ENCODE data around the gene ELP2.
A peak's percentile ranks its signal among the peaks of the same experiment; 100 is the strongest.

ELP2 gene

DNA sequence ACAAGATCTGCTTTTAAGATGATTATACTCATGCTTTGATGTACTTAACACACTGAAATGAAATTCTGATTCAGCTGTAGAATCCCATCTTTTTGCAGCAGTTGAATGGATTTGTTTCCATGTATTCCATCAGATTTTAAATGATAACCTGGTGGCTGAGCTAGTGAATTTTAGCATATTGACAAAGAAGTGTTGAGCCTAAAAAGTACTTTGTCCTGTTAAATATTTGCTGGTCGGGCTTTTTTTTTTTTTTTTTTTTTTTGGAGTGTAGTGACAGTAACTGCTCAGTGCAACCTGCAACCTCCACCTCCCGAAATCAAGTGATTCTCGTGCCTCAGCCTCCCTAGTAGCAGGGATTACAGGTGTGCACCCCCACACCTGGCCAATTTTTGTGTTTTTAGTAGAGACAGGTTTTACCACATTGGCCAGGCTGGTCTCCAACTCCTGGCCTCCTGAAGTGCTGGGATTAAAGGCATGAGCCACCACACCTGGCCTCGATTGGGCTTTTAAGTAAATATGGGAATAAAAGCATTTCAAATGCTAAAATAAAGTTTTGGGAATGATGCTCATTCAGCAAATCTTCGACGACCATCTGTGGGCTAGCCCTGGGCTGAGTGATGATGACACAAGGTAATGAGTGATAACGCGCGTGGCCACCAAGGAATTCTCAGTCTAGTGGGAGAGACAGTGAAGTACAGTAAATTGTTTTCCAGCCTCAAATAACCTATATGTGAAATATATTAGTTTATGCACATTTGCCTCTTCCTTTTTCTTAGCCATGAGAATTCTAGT is 2.2 kb downstream of the ELP2 start:
- Histone ChIP-seq H3K4me3 (ENCODE audit: low read depth in 1 of 2, low read length in 2 of 2) (peak overlapping the region in 1 of 2 donors; percentile 32), H3K9me3 (ENCODE audit: control insufficient read depth in 1 of 2, low read length in 2 of 2) (no peaks in the 10 kb centered on the region), H3K27me3 (ENCODE audit: control insufficient read depth in 1 of 2, insufficient read depth in 2 of 2, low read length in 2 of 2) (no peaks in the 10 kb centered on the region), H3K9ac (ENCODE audit: low read depth in 1 of 2, low read length in 2 of 2) (no peak overlapping the region), H3K36me3 (ENCODE audit: control insufficient read depth in 1 of 2, insufficient read depth in 2 of 2, low read length in 2 of 2) (peaks cover 0 to 20% of the 10 kb centered on the region in 2 donors), H3K27ac (ENCODE audit: low read depth, low read length) (no peak overlapping the region), H3K4me1 (ENCODE audit: control insufficient read depth in 1 of 2, insufficient read depth in 2 of 2, low read length in 2 of 2) (peaks cover 14 to 27% of the 10 kb centered on the region in 2 donors)

- peaks cover 14 to 27% of the 10 kb centered on the region in 2 donors for H3K4me1 ChIP-seq (ENCODE audit: control insufficient read depth in 1 of 2, insufficient read depth in 2 of 2, low read length in 2 of 2)
- H3K9me3 ChIP-seq (ENCODE audit: control insufficient read depth in 1 of 2, low read length in 2 of 2): no peaks in the 10 kb centered on the region
- H3K36me3 ChIP-seq (ENCODE audit: control insufficient read depth in 1 of 2, insufficient read depth in 2 of 2, low read length in 2 of 2): peaks cover 8 to 28% of the 10 kb centered on the region in 2 donors
- no peak overlapping the region for H3K9ac ChIP-seq (ENCODE audit: low read depth in 1 of 2, low read length in 2 of 2)
- no peaks in the 10 kb centered on the region for H3K27me3 ChIP-seq (ENCODE audit: control insufficient read depth in 1 of 2, insufficient read depth in 2 of 2, low read length in 2 of 2)
- H3K27ac ChIP-seq (ENCODE audit: low read depth, low read length): no peak overlapping the region
- no peak overlapping the region for H3K4me3 ChIP-seq (ENCODE audit: low read depth in 1 of 2, low read length in 2 of 2)
These were observed 3.1 kb downstream of the ELP2 start for GRCh38 chr18:36132756-36133155.

- H3K9me3 ChIP-seq (ENCODE audit: control insufficient read depth in 1 of 2, low read length in 2 of 2): no peaks in the 10 kb centered on the region
- H3K27ac ChIP-seq (ENCODE audit: low read depth, low read length): no peak overlapping the region
- no peak overlapping the region for H3K4me3 ChIP-seq (ENCODE audit: low read depth in 1 of 2, low read length in 2 of 2)
- H3K4me1 ChIP-seq (ENCODE audit: control insufficient read depth in 1 of 2, insufficient read depth in 2 of 2, low read length in 2 of 2): peaks cover 10 to 20% of the 10 kb centered on the region in 2 donors
- no peaks in the 10 kb centered on the region for H3K27me3 ChIP-seq (ENCODE audit: control insufficient read depth in 1 of 2, insufficient read depth in 2 of 2, low read length in 2 of 2)
- no peak overlapping the region for H3K9ac ChIP-seq (ENCODE audit: low read depth in 1 of 2, low read length in 2 of 2)
- H3K36me3 ChIP-seq (ENCODE audit: control insufficient read depth in 1 of 2, insufficient read depth in 2 of 2, low read length in 2 of 2): peaks cover 19 to 50% of the 10 kb centered on the region in 2 donors
These were observed 5.6 kb downstream of the ELP2 start for GRCh38 chr18:36135264-36135663.

DNA sequence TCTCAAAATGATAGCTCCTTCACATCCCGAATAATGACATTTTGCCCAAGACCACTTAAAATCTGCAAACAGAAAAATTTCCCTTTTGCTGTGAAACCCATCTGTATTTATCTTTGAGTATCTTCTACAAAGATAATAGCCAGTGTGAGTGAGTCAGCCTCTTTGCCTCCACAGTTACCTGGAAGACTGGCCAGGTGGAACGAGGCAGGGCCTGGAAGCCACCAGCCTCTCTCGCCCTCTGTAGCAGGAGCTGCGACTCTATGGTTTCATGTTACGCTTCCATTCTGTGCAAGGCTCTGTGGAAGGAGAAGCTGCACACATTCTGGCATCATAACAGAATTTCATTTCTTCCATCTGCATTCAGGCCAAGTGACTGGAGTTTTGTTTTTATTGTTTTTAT is 9.5 kb downstream of the ELP2 start:
- Histone ChIP-seq H3K9ac (ENCODE audit: low read depth in 1 of 2, low read length in 2 of 2) (no peak overlapping the region), H3K4me3 (ENCODE audit: low read depth in 1 of 2, low read length in 2 of 2) (no peak overlapping the region), H3K4me1 (ENCODE audit: control insufficient read depth in 1 of 2, insufficient read depth in 2 of 2, low read length in 2 of 2) (no peaks in the 10 kb centered on the region), H3K9me3 (ENCODE audit: control insufficient read depth in 1 of 2, low read length in 2 of 2) (no peaks in the 10 kb centered on the region), H3K27me3 (ENCODE audit: control insufficient read depth in 1 of 2, insufficient read depth in 2 of 2, low read length in 2 of 2) (no peaks in the 10 kb centered on the region), H3K27ac (ENCODE audit: low read depth, low read length) (no peak overlapping the region), H3K36me3 (ENCODE audit: control insufficient read depth in 1 of 2, insufficient read depth in 2 of 2, low read length in 2 of 2) (peaks cover 27 to 80% of the 10 kb centered on the region in 2 donors)

DNA sequence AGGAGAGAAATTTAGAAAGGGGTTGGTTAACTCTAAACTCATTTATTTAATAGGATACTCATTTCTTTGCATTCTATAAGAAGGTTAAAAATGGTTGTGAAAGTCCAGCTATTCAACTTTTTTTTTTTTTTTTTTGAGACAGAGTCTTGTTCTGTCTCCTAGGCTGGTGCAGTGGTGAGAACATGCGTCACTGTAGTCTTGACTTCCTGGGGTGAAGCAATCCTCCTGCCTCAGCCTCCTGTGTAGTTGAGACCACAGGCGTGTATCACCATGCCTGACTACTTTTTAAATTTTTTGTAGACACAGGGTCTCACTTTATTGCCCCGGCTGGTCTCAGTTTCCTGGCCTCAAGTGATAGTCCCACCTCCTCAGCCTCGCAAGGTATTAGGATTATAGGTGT is 11.9 kb downstream of the ELP2 start:
- Histone ChIP-seq H3K27ac (ENCODE audit: low read depth, low read length) (no peak overlapping the region), H3K27me3 (ENCODE audit: control insufficient read depth in 1 of 2, insufficient read depth in 2 of 2, low read length in 2 of 2) (no peaks in the 10 kb centered on the region), H3K9me3 (ENCODE audit: control insufficient read depth in 1 of 2, low read length in 2 of 2) (no peaks in the 10 kb centered on the region), H3K4me3 (ENCODE audit: low read depth in 1 of 2, low read length in 2 of 2) (no peak overlapping the region), H3K9ac (ENCODE audit: low read depth in 1 of 2, low read length in 2 of 2) (no peak overlapping the region), H3K4me1 (ENCODE audit: control insufficient read depth in 1 of 2, insufficient read depth in 2 of 2, low read length in 2 of 2) (no peaks in the 10 kb centered on the region), H3K36me3 (ENCODE audit: control insufficient read depth in 1 of 2, insufficient read depth in 2 of 2, low read length in 2 of 2) (peaks cover 42 to 89% of the 10 kb centered on the region in 2 donors)

DNA sequence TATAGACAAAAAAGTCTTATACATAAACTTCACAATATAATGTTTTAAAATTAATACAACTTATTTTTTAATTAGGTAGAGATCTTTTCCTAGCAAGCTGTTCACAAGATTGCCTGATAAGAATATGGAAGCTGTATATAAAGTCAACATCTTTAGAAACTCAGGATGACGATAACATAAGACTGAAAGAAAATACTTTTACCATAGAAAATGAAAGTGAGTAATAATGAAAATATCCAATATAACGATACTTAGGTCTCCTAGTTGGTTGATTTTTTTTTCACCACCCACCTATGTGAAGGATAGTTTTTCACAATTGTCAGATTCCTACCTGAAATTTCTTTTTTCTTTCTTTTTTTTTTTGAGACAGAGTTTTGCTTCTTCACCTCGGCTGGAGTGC is 13.1 kb downstream of the ELP2 start:
- no peaks in the 10 kb centered on the region for H3K9me3 ChIP-seq (ENCODE audit: control insufficient read depth in 1 of 2, low read length in 2 of 2)
- no peak overlapping the region for H3K4me3 ChIP-seq (ENCODE audit: low read depth in 1 of 2, low read length in 2 of 2)
- no peak overlapping the region for H3K9ac ChIP-seq (ENCODE audit: low read depth in 1 of 2, low read length in 2 of 2)
- H3K36me3 ChIP-seq (ENCODE audit: control insufficient read depth in 1 of 2, insufficient read depth in 2 of 2, low read length in 2 of 2): peaks cover 38 to 90% of the 10 kb centered on the region in 2 donors
- H3K27ac ChIP-seq (ENCODE audit: low read depth, low read length): no peak overlapping the region
- H3K27me3 ChIP-seq (ENCODE audit: control insufficient read depth in 1 of 2, insufficient read depth in 2 of 2, low read length in 2 of 2): no peaks in the 10 kb centered on the region
- no peaks in the 10 kb centered on the region for H3K4me1 ChIP-seq (ENCODE audit: control insufficient read depth in 1 of 2, insufficient read depth in 2 of 2, low read length in 2 of 2)

- no peak overlapping the region for H3K4me3 ChIP-seq (ENCODE audit: low read depth in 1 of 2, low read length in 2 of 2)
- H3K9me3 ChIP-seq (ENCODE audit: control insufficient read depth in 1 of 2, low read length in 2 of 2): no peaks in the 10 kb centered on the region
- no peaks in the 10 kb centered on the region for H3K27me3 ChIP-seq (ENCODE audit: control insufficient read depth in 1 of 2, insufficient read depth in 2 of 2, low read length in 2 of 2)
- no peak overlapping the region for H3K27ac ChIP-seq (ENCODE audit: low read depth, low read length)
- no peaks in the 10 kb centered on the region for H3K4me1 ChIP-seq (ENCODE audit: control insufficient read depth in 1 of 2, insufficient read depth in 2 of 2, low read length in 2 of 2)
- H3K36me3 ChIP-seq (ENCODE audit: control insufficient read depth in 1 of 2, insufficient read depth in 2 of 2, low read length in 2 of 2): peaks cover 34 to 88% of the 10 kb centered on the region in 2 donors
- no peak overlapping the region for H3K9ac ChIP-seq (ENCODE audit: low read depth in 1 of 2, low read length in 2 of 2)
These were observed 13.7 kb downstream of the ELP2 start for GRCh38 chr18:36143391-36143790.

- Histone ChIP-seq H3K4me1 (ENCODE audit: control insufficient read depth in 1 of 2, insufficient read depth in 2 of 2, low read length in 2 of 2) (peaks cover 0 to 9% of the 10 kb centered on the region in 2 donors), H3K27me3 (ENCODE audit: control insufficient read depth in 1 of 2, insufficient read depth in 2 of 2, low read length in 2 of 2) (no peaks in the 10 kb centered on the region), H3K9me3 (ENCODE audit: control insufficient read depth in 1 of 2, low read length in 2 of 2) (no peaks in the 10 kb centered on the region), H3K4me3 (ENCODE audit: low read depth in 1 of 2, low read length in 2 of 2) (no peak overlapping the region), H3K9ac (ENCODE audit: low read depth in 1 of 2, low read length in 2 of 2) (no peak overlapping the region), H3K36me3 (ENCODE audit: control insufficient read depth in 1 of 2, insufficient read depth in 2 of 2, low read length in 2 of 2) (peaks cover 27 to 81% of the 10 kb centered on the region in 2 donors), H3K27ac (ENCODE audit: low read depth, low read length) (no peak overlapping the region)
These were observed 20.0 kb downstream of the ELP2 start for GRCh38 chr18:36149514-36150289.

DNA sequence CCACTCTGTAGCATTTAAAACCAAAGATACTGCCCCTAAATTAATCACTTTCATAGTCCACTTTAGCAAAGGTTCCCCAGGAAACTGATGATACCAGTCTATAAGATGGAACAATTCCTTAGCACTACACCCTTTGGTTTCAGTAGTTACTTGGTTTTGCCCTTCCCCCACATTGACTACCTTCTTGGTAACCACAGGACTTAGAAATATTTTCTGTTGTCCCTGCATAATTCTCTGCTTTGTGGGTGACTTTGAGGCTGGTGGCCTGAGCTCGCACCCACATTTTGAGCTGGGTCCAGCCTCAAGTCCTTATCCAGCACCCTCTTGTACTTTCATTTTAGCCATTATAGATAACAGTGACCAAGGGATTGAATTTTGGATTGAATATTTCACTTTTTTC is 23.1 kb downstream of the ELP2 start:
- Histone ChIP-seq H3K36me3 (ENCODE audit: control insufficient read depth in 1 of 2, insufficient read depth in 2 of 2, low read length in 2 of 2) (peaks cover 18 to 77% of the 10 kb centered on the region in 2 donors), H3K27ac (ENCODE audit: low read depth, low read length) (no peak overlapping the region), H3K4me1 (ENCODE audit: control insufficient read depth in 1 of 2, insufficient read depth in 2 of 2, low read length in 2 of 2) (peaks cover 0 to 21% of the 10 kb centered on the region in 2 donors), H3K9me3 (ENCODE audit: control insufficient read depth in 1 of 2, low read length in 2 of 2) (no peaks in the 10 kb centered on the region), H3K4me3 (ENCODE audit: low read depth in 1 of 2, low read length in 2 of 2) (no peak overlapping the region), H3K27me3 (ENCODE audit: control insufficient read depth in 1 of 2, insufficient read depth in 2 of 2, low read length in 2 of 2) (no peaks in the 10 kb centered on the region), H3K9ac (ENCODE audit: low read depth in 1 of 2, low read length in 2 of 2) (no peak overlapping the region)

DNA sequence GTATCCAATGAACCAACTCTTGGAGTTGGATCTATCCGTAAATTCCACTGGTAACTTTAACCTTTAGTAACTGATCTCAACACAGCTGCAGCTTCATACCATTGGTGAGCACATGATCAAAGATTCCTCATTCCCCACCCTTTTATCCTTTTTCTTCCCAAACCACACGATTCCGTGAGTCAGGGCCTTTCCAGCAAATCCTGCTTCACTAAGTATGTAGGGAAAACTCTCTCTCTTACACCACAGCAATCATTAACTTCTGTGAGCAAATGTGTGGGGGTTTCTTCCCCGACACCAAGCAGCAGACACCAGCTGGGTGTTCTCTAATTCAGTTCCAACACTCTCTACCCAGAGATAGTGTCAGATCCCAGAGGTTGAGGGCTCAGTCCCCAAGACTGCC is 23.5 kb downstream of the ELP2 start:
- Histone ChIP-seq H3K36me3 (ENCODE audit: control insufficient read depth in 1 of 2, insufficient read depth in 2 of 2, low read length in 2 of 2) (peaks cover 19 to 78% of the 10 kb centered on the region in 2 donors), H3K27ac (ENCODE audit: low read depth, low read length) (no peak overlapping the region), H3K4me1 (ENCODE audit: control insufficient read depth in 1 of 2, insufficient read depth in 2 of 2, low read length in 2 of 2) (peaks cover 0 to 21% of the 10 kb centered on the region in 2 donors), H3K27me3 (ENCODE audit: control insufficient read depth in 1 of 2, insufficient read depth in 2 of 2, low read length in 2 of 2) (no peaks in the 10 kb centered on the region), H3K9ac (ENCODE audit: low read depth in 1 of 2, low read length in 2 of 2) (no peak overlapping the region), H3K9me3 (ENCODE audit: control insufficient read depth in 1 of 2, low read length in 2 of 2) (no peaks in the 10 kb centered on the region), H3K4me3 (ENCODE audit: low read depth in 1 of 2, low read length in 2 of 2) (no peak overlapping the region)
